Frontal cortex (tissue), 4 donors: ENCODE data around the gene EBLN2. TPM values are rescaled to one million over a fixed set of nuclear protein-coding genes. Genes with fewer than 3 reads are reported as not detected.
"Not testable (repeated sequence)": the region's sequence is repeated elsewhere in the genome, so short reads cannot be mapped to it uniquely, and the experiment has no call there.

Source experiments
- DNase-seq, 2 donors: peaks; one replicate each; pipeline ENCODE4 v3.0.0; 2012; ENCODE audit warnings: low spot score in 2 of 2
- FAIRE-seq: peaks from 2 replicates; lab custom pipeline; 2012; peaks lifted over from hg19 to GRCh38; lab: Jason Lieb, UNC
- total RNA-seq: library from RNA; depleted of rRNA; stranded (reverse); fragments of >200 nt; gene quantifications from one replicate; pipeline ENCODE4 v1.2.3, GENCODE V29; 2014
- donor health status: control.
- donor health status: control.
- donor health status: control.

EBLN2 gene
- total RNA-seq, 1 donor from 2014 or later, result 3.7 TPM

DNA sequence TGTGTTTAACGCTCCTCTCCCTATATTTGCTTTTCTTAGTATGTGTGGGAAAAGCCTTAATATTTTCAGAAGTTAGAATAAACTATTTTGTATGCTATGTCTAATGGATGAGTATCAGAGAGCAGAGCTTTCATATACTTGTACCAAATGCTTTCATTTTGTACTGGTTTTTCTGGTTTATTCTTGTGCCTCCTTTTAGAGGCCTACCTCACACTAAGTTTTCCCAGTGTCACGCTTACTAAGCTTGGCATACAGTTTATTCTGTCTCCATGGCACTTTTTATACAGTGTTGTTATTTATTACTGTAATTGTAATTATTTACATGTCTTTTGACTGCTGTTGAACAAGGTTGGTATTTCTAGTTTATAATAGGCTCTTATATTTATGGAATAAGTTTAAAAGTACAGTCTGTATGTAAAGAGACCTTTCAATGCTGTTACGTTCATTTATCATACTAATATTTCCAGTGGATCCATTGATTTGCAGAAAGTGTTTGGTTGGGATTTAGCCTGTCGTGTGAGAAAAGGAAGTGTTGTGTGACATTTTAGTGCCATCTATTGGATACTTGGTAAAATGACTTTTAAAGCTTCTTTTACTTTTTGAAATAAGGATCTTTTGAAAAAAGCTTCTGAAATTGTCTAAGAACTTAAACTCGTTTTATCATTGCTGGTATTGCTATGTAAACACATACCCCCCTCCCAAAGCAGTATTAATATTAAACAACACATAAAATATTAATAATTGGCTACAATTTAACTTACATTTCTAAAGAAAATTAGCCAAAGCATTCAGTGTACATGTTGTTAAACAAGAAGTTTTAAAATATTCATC, 5.2 kb upstream of the EBLN2 start:
- DNase-seq (peak; percentile 12 to 20), FAIRE-seq (peak; percentile 83)

DNA sequence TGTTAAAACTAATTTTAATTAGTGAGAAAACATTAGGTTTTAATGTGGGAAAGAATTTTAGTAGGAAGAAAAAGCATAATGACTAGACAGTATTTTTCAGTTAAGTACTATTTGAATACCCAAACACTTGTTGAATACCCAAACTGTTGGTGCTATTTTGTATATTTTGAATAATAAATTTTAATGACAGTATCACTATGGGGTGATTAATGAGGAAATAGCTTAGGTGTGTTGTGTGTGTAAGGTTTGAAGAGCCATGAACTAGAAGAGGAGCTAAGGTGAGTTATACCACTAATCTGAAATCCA, 4.7 kb upstream of the EBLN2 start:
- DNase-seq, result no peak
- no peak for FAIRE-seq

DNA sequence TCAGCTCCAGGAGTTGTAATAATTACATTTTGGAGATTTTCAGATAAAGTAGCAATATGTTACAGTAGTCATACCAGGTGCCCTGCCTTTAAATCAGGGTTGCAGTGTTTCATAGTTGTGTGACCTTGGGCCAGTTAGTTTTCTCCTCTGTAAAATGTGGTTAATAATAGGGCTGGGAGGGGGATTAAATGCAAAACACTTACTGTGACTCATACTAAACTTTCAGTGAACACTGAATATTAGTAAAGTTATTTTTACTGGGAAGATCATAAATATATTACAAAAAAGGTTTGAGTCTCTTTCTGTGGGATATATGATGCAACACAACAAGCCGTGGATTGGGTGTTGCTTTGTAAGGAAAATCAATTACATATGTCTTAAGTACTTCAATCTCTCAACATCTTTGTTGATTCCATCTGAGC, 1.1 kb upstream of the EBLN2 start:
- FAIRE-seq (no peak), DNase-seq (no peak)

DNA sequence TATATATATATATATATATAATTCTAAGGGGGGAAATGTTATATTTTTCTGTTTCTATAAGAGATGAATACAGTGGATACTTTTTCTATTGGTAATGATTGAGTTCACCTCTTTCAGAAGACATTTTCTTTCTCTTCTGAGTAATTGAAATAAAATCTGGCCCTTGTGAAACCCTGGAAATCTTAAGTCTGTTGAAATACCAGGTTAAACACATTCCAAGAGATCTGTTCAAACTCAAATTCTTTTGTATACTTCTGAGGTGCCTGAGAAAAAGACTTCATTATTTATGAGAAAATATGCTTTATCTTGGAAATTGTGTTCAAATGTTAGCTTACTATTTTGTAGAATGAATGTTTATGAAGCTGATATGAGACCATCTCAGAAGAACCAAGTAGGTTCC, 4.8 kb downstream of the EBLN2 start:
- DNase-seq, FAIRE-seq: not testable (repeated sequence)

DNA sequence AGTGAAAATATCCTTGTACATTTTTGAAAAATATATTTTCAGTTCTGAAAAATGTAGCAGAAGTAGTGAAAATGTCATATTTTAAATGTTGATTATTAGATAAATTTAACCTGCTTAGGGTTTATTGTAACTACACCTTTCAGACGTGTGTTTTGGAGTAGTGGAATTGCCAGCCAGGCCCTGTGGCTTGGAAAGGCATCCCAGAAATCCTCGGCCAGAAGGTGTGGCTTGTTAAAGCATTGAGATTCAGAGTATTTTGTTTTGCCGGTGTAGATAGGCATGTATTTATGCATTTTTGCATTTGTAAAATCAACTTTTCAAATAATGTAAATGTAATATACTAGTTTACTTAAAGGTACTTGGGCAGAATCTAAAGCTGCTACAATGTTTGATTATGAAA, 7.0 kb downstream of the EBLN2 start:
- FAIRE-seq, result no peak
- no peak for DNase-seq

DNA sequence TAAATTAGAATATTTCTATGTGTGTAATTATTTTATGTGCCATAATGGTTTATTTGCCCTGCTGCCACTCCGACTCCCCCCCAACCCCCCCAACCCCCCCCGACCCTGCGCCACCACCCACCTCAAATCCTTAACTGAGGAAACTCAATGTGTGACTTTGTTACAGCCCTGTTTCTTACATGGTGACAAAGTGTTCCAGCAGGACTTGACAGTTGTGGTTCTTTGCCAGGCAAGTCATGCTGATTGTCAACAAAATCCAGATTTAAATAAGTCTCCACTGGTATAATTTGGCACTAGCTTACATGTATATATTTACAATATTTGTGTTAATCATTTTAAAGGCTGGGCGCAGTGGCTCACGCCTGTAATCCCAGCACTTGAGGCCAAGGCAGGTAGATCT, 7.7 kb downstream of the EBLN2 start:
- DNase-seq (no peak), FAIRE-seq (no peak)

DNA sequence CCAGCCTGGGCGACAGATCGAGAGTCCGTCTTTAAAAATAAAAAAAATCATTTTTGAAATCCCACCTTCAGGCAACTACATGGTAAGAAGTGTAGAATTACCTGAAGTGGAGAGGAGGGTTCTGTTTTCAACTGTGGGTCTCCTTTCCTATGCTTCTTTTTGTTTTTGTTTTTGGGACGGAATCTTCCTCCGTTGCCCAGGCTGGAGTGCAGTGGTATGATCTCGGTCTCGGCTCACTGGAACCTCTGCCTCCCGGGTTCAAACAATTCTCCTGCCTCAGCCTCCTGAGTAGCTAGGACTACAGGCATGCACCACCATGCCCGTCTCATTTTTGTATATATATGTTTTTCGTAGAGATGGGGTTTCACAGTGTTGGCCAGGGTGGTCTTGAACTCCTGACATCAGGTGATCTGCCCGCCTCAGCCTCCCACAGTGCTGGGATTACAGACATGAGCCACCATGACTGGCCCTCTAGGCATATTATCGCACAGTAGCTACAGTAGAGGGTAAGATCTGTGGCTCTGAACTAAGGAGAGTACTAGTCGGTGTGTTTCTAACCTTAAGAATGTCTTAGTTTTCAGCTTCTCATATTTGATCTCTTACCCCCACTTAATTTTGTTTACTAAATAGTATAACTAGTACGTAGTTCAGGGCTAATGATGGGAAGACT, 8.5 kb downstream of the EBLN2 start:
- DNase-seq, result no peak
- no peak for FAIRE-seq

DNA sequence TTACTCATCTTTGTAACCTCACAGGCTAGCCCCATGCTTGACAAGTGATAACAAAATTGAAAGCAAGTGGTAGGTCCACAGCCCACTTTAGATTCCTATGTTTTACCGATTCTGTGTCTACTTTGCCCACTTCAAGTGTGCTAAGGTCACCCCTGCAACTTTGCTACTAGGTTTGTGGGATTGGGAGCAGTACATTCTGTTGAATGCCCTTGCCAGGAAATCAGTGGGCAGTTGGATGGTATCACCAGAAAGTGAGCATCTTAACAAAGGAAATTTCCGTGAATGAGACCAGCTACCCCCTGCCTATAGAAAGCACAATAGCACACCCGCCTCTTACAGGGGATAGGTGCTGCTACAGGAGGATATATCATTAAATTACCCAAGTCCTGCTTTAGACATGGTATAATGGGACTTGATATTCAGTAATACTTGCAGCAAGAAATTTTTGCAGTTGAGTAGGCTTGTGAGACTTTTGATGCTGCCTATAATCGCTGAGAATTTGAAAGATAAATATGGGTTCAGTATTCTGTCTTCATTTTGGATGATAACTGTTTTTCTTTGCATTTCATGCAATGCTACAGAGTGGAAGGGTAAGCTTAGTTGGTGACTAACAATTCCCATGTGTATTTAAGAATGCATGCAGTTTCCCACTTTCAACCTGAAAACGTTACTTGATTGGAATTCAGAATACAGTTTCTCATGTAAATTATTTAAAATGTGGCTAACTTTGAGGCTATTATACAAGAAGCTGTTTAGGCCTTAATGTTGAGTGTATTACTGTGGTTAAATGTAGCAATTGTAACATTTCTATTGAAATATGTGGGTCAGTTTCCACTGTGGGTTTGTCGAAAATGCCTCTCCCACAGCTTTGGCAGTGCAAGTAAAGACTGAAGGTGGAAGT, 9.5 kb downstream of the EBLN2 start:
- no peak for DNase-seq
- no peak for FAIRE-seq

DNA sequence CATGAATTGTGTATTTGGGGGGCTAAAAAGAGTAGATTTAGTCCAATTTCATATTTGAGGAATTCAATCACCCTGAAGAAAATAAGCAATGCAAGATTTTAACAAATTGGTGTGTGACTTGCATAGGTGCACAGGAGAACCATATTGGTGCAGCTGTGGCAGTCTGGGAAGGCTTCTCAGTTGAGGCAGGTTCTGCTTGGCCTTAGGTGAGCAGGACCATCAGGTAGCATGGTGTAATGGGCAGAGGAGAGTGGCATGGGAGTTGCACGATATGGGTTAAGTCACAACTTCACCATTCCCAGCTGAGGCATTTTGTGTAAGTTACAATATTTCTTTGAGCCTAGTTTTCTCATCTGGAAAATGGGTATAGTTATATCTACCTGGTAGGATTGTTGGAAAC, 10.5 kb downstream of the EBLN2 start:
- FAIRE-seq, result no peak
- DNase-seq, result no peak

DNA sequence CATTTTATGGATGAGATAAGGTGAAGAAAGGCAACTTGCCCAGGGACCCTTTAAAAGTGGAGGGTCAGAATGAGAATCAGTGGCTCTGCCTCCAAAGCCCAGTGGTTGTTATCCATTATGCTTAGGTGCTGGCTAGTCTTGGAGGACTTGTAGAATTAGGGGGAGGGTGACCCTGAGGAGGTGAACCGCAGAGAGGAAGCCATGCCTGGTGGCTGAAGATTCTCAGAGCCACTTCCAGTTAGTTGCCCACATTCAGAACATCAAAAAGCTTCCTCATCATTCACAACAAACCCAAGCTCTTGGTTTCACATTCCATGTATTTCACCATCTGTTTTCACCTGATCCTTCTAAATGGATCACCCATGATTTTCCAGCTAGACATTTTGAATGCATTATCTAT, 11.2 kb downstream of the EBLN2 start:
- DNase-seq (no peak), FAIRE-seq (no peak)

DNA sequence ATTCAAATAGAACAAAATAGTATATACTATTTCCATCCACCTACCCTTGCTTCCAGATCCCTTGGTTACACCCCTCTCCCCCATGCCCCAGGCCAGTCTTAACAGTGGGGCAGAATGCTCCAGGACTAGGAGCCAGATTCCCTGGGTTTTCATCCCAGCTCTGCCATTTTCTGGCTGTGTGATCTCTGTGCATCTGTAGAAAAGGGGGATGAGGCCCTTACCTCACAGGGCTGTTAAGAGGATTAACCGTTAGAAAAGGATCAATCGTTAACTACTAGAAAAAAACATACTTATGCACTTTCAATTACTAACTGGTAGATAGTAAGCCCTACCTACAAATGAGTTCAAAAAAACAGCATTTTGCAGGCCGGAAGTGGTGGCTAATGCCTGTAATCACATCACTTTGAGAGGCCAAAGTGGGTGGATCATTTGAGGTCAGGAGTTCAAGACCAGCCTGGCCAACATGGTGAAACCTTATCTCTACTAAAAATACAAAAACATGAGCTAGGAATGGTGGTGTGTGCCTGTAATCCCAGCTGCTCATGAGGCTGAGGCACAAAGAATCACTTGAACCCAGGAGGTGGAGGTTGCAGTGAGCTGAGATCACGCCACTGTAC, 11.7 kb downstream of the EBLN2 start:
- FAIRE-seq (no peak), DNase-seq (no peak)

DNA sequence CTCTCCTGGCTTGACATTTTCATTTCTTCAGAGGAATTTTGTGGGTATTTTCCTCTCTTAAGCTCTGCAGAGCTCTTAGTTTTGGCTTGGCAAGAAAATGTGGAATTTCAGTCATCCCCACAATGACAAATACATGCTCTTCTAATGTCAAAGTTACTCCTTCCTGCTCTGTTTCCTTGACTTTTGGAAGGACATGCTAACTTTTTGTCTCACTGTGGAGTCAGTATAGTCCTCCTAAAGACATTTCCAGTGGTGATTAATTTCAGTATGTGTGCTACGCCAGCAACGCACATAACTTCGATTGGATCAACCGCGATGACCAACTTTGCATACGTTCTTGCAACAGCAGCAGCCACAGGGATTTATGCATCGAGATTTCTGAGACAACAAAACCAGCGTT, 13.3 kb downstream of the EBLN2 start:
- no peak for DNase-seq
- FAIRE-seq, result no peak

DNA sequence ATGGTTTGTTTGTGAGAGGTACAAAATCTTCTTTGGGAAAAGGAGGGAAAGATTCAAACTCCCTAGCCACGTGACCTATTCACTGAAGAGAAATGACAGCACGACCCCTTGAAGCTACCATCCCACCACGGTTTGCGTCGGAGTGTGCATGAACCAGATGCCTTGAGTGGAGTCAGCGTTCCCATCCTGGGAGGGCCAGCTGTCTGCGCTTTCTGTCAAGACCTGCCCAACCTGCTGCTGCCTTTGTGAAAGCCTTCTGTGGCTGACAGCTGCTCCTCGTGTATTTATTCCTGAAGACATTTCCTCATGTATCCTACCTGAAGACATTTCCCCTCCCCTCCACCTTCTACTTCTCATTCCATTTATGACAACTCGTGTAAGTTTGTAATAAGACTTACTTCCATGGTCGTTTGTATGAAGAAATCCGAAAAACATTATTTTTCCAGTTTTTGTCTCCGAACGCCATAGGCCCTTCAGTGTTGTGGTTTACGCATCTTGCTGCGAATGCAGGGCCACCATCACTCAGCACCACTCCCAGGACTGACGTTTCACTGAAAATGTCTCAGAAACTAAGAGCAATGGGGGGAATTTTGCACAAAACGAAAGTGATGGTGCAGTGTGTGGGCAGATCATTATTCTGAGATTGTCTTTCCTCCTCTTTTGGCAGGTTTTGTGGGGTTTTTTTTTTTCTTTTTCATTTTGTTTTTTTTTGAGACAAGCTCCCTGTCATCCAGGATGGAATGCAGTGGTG, 18.9 kb downstream of the EBLN2 start:
- DNase-seq (no peak), FAIRE-seq (no peak)

DNA sequence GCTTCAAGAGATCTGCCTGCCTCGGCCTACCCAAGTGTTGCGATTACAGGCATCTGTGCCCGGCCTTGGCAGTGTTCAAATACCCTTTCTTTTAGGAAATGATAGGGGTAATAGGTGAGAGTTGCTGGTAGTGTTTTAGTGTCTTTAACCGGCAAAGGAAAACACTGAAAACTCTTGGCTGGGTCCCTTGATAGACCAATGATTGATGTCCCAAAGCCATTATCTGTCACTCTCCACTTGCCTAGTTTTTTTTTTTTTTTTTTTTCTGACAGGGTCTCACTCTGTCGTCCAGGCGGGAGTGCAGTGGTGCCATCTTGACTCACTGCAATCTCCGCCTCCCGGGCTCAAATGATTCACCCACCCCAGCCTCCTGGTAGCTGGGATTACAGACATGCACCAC, 19.7 kb downstream of the EBLN2 start:
- FAIRE-seq, result no peak

DNA sequence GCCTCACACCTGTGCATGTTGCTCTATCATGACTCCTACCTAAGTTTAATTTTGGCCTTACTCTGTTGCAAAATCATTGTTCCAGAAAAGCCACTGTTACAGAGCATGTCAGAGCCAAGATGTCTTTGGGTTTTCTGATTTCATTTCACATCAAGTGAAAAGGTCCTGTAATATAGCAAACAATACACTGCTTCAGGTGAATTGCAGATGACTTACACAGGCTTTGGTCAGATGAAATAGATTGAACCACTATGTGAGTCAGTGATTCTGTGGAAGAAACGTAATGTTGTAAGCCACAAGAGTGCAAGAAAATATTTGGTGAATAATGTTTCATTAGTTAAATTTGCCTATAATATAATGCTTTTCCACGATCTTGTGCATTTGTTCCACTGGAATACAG, 22.7 kb downstream of the EBLN2 start:
- no peak for DNase-seq
- no peak for FAIRE-seq

More for the DNA sequence above, 19.7 kb downstream of the EBLN2 start:
- DNase-seq, result no peak

DNA sequence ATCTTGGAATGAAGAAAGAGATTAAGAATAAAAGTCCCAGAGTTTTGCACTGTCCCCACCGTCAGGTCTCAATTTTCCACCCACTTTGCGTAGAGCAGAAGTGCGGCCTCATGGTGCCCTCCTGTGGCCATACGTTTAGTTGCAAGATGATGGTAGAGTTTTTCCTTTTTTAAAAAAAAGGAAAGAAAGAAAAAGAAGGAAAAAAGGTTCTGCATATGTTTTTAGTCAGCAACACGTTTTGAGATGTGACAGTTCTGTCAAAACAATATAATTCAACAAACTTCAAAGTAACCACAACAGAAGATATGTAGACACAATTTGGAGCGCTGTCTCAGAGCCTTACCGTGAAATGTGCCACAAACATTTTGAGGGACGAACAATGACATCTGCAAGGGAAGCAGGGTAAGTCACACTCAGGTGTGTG, 24.6 kb downstream of the EBLN2 start:
- peak; percentile 24 to 51 for DNase-seq
- peak; percentile 76 for FAIRE-seq

DNA sequence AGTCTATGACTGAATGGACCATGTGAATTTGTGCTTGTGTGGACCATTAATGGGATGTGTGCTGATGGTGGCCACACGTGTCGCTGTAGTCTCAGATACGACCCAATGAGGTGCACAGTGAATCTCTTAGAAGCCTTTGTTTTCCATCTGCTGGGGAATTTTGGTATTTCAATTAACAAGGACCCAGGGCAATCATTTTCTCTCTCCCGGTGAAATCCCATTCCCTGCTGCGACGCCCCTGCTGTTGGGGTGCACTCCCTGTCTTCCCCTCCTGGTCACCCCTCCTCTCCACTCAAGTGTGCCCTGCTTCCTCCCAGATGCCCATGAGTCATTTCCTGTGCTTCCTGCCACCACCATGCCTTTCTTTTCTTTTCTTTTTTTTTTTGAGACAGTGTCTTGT, 32.7 kb downstream of the EBLN2 start:
- DNase-seq, result no peak
- FAIRE-seq, result no peak

DNA sequence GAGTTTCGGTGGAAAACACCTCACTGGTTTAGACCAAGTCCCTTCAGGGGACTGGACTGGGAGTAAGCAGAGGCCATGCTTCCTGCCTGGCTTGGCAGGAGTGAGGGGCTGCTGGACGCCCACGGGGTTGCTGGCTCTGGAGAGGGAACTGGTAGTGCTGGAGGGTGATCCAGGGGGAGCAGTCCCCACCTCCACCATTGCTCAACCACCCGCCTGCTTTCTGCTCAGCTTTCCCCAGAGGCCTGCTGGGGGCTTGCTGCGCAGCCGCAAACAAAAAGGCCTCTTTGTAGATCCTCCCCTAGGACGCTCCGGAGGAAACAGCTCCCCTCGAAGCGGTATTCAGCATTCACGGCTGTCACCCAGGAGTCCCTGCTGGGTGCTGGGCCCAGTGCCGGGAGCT, 33.5 kb downstream of the EBLN2 start:
- DNase-seq (no peak), FAIRE-seq (no peak)

DNA sequence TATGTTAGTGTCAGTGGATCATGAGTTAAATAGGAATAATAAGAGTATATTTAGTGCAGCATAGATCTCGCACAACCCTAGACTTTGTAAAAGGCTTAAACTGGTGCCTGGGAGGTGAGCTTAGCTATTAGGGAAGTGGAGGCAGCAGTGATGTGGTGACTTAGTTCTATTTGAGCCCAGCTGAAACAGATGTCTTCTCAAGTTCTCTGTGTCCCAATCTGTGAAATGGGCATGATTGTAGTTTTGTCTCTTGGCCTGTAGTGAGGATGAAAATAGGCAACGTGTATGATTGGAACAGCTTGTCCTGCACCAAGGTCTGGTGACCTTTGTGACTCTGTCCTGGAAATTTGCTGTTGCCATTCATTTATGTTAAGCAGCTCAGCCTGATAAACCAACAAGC, 34.7 kb downstream of the EBLN2 start:
- DNase-seq, result no peak
- no peak for FAIRE-seq

DNA sequence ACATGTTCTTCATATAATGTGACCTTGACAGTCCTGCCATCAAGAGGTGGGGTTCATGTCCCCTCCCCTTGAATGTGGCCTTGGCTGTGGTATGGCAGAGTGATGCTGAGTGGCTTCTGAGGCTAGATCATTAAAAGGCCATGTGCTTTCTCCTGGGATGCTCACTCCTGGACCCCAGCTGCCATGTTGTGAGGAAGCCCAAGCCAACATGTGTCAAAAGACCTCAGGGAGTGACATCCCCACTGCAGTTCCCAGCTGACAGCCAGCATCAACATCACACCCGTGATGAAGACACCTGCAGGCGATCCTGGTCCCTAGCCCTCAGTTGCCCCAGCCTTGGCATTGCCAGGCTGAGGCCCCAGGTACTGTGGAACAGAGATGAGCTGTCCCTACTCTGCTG, 36.6 kb downstream of the EBLN2 start:
- no peak for FAIRE-seq

More for the DNA sequence above, 36.6 kb downstream of the EBLN2 start:
- DNase-seq, result no peak
